Fibroblast of mammary gland (primary cell): ENCODE data around the gene PALLD.
A peak's percentile ranks its signal among the peaks of the same experiment; 100 is the strongest.

ENCODE experiments used
- DNase-seq: peaks from one replicate; pipeline ENCODE4 v3.0.0-alpha.2; 2010; ENCODE audit warnings: low read depth
- H3K4me3 ChIP-seq: 2 replicates; pipeline ENCODE4 v1.5.1; 2011; ENCODE audit warnings: low read depth, mild to moderate bottlenecking, low read length, moderate library complexity; ENCODE audit not compliant: control insufficient read depth
- CTCF ChIP-seq: conservative IDR thresholded peaks from 2 replicates; pipeline ENCODE4 v1.5.1; 2011; ENCODE audit warnings: low read depth, low read length, inconsistent platforms; ENCODE audit not compliant: control insufficient read depth, insufficient read depth

PALLD gene

GRCh38 chr4:168667376-168667775 is 170.5 kb downstream of the PALLD start:
- no peak for TF ChIP-seq CTCF
- no peak for DNase-seq

GRCh38 chr4:168667921-168668320 is 171.1 kb downstream of the PALLD start:
- TF ChIP-seq CTCF, result no peak
- H3K4me3 ChIP-seq, result no peak overlapping the region
- no peak for DNase-seq

More at GRCh38 chr4:168667376-168667775, 170.5 kb downstream of the PALLD start:
- no peak overlapping the region for H3K4me3 ChIP-seq

GRCh38 chr4:168673476-168673875 is 176.6 kb downstream of the PALLD start:
- DNase-seq, result no peak
- no peak overlapping the region for H3K4me3 ChIP-seq
- TF ChIP-seq CTCF, result no peak

- no peak for TF ChIP-seq CTCF
- peak; percentile 38 for DNase-seq
- H3K4me3 ChIP-seq, result no peak overlapping the region
Measured at GRCh38 chr4:168674077-168674747, 177.4 kb downstream of the PALLD start.

GRCh38 chr4:168674866-168675265 is 178.0 kb downstream of the PALLD start:
- TF ChIP-seq CTCF, result no peak

GRCh38 chr4:168677063-168677462 is 180.2 kb downstream of the PALLD start:
- TF ChIP-seq CTCF, result no peak
- no peak for DNase-seq
- H3K4me3 ChIP-seq, result no peak overlapping the region

More at GRCh38 chr4:168674866-168675265, 178.0 kb downstream of the PALLD start:
- no peak overlapping the region for H3K4me3 ChIP-seq
- DNase-seq, result no peak
